CD4-positive, alpha-beta T cell (primary cell): ENCODE data around the gene MAB21L4. TPM values are rescaled to one million over a fixed set of nuclear protein-coding genes. Genes with fewer than 3 reads are reported as not detected.

Experiments used
- ATAC-seq: fragments of 200-7000 bp; cut with Tn5 transposase; one replicate; pipeline ENCODE4 v1.10.0; 2022; ENCODE audit warnings: mild to moderate bottlenecking; ENCODE audit not compliant: poor library complexity
- CTCF ChIA-PET: fragments of 350-600 bp; sonication (Branson Sonifier 250); formaldehyde crosslinking; loops from one replicate; lab custom pipeline; 2021; ENCODE audit warnings: antibody characterized with exemption, inconsistent platforms; lab: Charles Lee
- POLR2A ChIA-PET: fragments of 350-600 bp; sonication (Branson Sonifier 250); formaldehyde crosslinking; loops from one replicate; lab custom pipeline; 2021; ENCODE audit warnings: antibody characterized with exemption, inconsistent platforms; lab: Charles Lee
- DNase-seq, 14 experiments: peaks; one replicate each; pipeline ENCODE4 v3.0.0-alpha.2; 2013 to 2020; ENCODE audit warnings: mixed read lengths in 2 of 14
- H3K27ac ChIP-seq, 2 donors: one replicate each; pipeline versions ENCODE4 v1.5.1 to v1.7.0; 2013; ENCODE audit warnings: low read length in 2 of 2, low read depth in 1 of 2, mild to moderate bottlenecking in 1 of 2
- H3K27me3 ChIP-seq, 2 experiments: 1 replicate in 1 of 2; 2 replicates in 1 of 2; pipeline versions ENCODE4 v1.6.1 to v1.7.0; 2013; ENCODE audit warnings: low read length in 2 of 2, control low read depth in 1 of 2, mild to moderate bottlenecking in 1 of 2, moderate library complexity in 1 of 2; ENCODE audit not compliant: insufficient read depth in 2 of 2, control insufficient read depth in 1 of 2
- H3K36me3 ChIP-seq: one replicate; pipeline ENCODE4 v1.6.1; 2013; ENCODE audit warnings: low read length, control low read depth; ENCODE audit not compliant: insufficient read depth
- H3K4me1 ChIP-seq: one replicate; pipeline ENCODE4 v1.6.1; 2013; ENCODE audit warnings: low read length, control low read depth; ENCODE audit not compliant: insufficient read depth
- H3K4me3 ChIP-seq: one replicate; pipeline ENCODE4 v1.5.1; 2013; ENCODE audit warnings: mild to moderate bottlenecking, low read length, moderate library complexity
- H3K9me3 ChIP-seq, 2 experiments: 1 replicate in 1 of 2; 2 replicates in 1 of 2; pipeline versions ENCODE4 v1.6.1 to v1.7.0; 2013; ENCODE audit warnings: low read length in 2 of 2, mild to moderate bottlenecking in 2 of 2, control low read depth in 1 of 2, moderate library complexity in 1 of 2; ENCODE audit not compliant: control insufficient read depth in 1 of 2, insufficient read depth in 1 of 2
- H3K27ac Mint-ChIP-seq: one replicate; pipeline ENCODE4 v1.8.0; 2020; ENCODE audit warnings: mixed read lengths
- H3K27me3 Mint-ChIP-seq: one replicate; pipeline ENCODE4 v1.8.0; 2021; ENCODE audit warnings: mixed read lengths
- H3K36me3 Mint-ChIP-seq: one replicate; pipeline ENCODE4 v1.8.0; 2021; ENCODE audit warnings: low read depth, mixed read lengths
- H3K4me1 Mint-ChIP-seq: one replicate; pipeline ENCODE4 v1.8.0; 2021; ENCODE audit warnings: low read depth, mixed read lengths
- H3K4me3 Mint-ChIP-seq: one replicate; pipeline ENCODE4 v1.8.0; 2020; ENCODE audit warnings: mild to moderate bottlenecking, mixed read lengths
- H3K9me3 Mint-ChIP-seq: one replicate; pipeline ENCODE4 v1.8.0; 2020; ENCODE audit warnings: mixed read lengths
- CTCF ChIP-seq: fragments of 200-600 bp; IDR thresholded peaks from one replicate; pipeline ENCODE4 v1.8.0; 2022; ENCODE audit warnings: antibody characterized with exemption, mild to moderate bottlenecking
- intact Hi-C, 2 experiments: fragments of 100-400 bp; cut with DNase I in 1 of 2; cut with micrococcal nuclease in 1 of 2; formaldehyde crosslinking; loops; one replicate each; pipeline versions ENCODE4 v1.15.1 to v1.9.0; 2023 to 2025; cut with DNase I, micrococcal nuclease
- total RNA-seq, 174 experiments: library from RNA in 2 of 174; stranded (reverse) in 2 of 174; gene quantifications; one replicate each; pipeline ENCODE4 v1.2.3 and lab custom pipeline; 2021 to 2026

The MAB21L4 gene
- total RNA-seq, 2 experiments from 2014 or later = not detected

GRCh38 chr2:240930631-240931318 lies 34.8 kb upstream of the MAB21L4 start:
- H3K4me1 Mint-ChIP-seq = no peaks in the 10 kb centered on the region

GRCh38 chr2:240930096-240930630 lies 34.2 kb upstream of the MAB21L4 start:
- no peaks in the 10 kb centered on the region for H3K36me3 ChIP-seq
- H3K4me3 ChIP-seq = no peak overlapping the region
- ChIA-PET CTCF (no interaction called here), POLR2A (no interaction called here)
- H3K9me3 ChIP-seq = peaks cover 0 to 14% of the 10 kb centered on the region in 2 experiments
- TF ChIP-seq CTCF = no peak
- Mint-ChIP-seq H3K27me3 (no peaks in the 10 kb centered on the region), H3K27ac (no peak overlapping the region), H3K9me3 (no peaks in the 10 kb centered on the region), H3K36me3 (no peaks in the 10 kb centered on the region), H3K4me1 (no peaks in the 10 kb centered on the region), H3K4me3 (no peak overlapping the region)
- DNase-seq (peak in 2 of 14 experiments; percentile 5 to 7), ATAC-seq (no peak)
- H3K4me1 ChIP-seq = no peaks in the 10 kb centered on the region
- intact Hi-C loops = no loop called here
- peaks cover 0 to 2% of the 10 kb centered on the region in 2 experiments for H3K27me3 ChIP-seq
- H3K27ac ChIP-seq = no peak overlapping the region

More at GRCh38 chr2:240930631-240931318, 34.8 kb upstream of the MAB21L4 start:
- DNase-seq = peak in 2 of 14 experiments; percentile 13 to 30
- Histone ChIP-seq H3K27ac (no peak overlapping the region), H3K9me3 (peaks cover 0 to 20% of the 10 kb centered on the region in 2 experiments), H3K27me3 (peaks cover 0 to 5% of the 10 kb centered on the region in 2 experiments), H3K4me1 (no peaks in the 10 kb centered on the region), H3K36me3 (no peaks in the 10 kb centered on the region), H3K4me3 (no peak overlapping the region)
- H3K36me3 Mint-ChIP-seq = no peaks in the 10 kb centered on the region
- no peaks in the 10 kb centered on the region for H3K27me3 Mint-ChIP-seq
- intact Hi-C loops = no loop called here
- no peak overlapping the region for H3K27ac Mint-ChIP-seq
- CTCF ChIA-PET = no interaction called here
- POLR2A ChIA-PET = no interaction called here
- no peaks in the 10 kb centered on the region for H3K9me3 Mint-ChIP-seq
- H3K4me3 Mint-ChIP-seq = no peak overlapping the region
- ATAC-seq = no peak
- TF ChIP-seq CTCF = no peak

GRCh38 chr2:240929364-240930095 lies 33.6 kb upstream of the MAB21L4 start:
- ChIA-PET CTCF (no interaction called here), POLR2A (no interaction called here)
- no peak overlapping the region for H3K27ac ChIP-seq
- no peak overlapping the region for H3K4me3 ChIP-seq
- H3K9me3 ChIP-seq = peaks cover 0 to 8% of the 10 kb centered on the region in 2 experiments
- H3K36me3 ChIP-seq = no peaks in the 10 kb centered on the region
- H3K27me3 Mint-ChIP-seq = no peaks in the 10 kb centered on the region
- ATAC-seq (no peak), DNase-seq (peak in 2 of 14 experiments; percentile 3 to 23)
- no peak overlapping the region for H3K27ac Mint-ChIP-seq
- no peak overlapping the region for H3K4me3 Mint-ChIP-seq
- no peak for TF ChIP-seq CTCF
- intact Hi-C loops = no loop called here
- no peaks in the 10 kb centered on the region for H3K27me3 ChIP-seq
- no peaks in the 10 kb centered on the region for H3K4me1 ChIP-seq
- H3K36me3 Mint-ChIP-seq = no peaks in the 10 kb centered on the region
- H3K4me1 Mint-ChIP-seq = no peaks in the 10 kb centered on the region
- no peaks in the 10 kb centered on the region for H3K9me3 Mint-ChIP-seq
